HG03342 (cell line): ENCODE results near the gene PIM3.

Source experiments
- ATAC-seq: cut with Tn5 transposase; IDR thresholded peaks from one replicate; pipeline ENCODE4 v1.9.1; 2021; ENCODE audit warnings: mild to moderate bottlenecking, moderate library complexity; ENCODE audit not compliant: unreplicated experiment

The PIM3 gene

DNA sequence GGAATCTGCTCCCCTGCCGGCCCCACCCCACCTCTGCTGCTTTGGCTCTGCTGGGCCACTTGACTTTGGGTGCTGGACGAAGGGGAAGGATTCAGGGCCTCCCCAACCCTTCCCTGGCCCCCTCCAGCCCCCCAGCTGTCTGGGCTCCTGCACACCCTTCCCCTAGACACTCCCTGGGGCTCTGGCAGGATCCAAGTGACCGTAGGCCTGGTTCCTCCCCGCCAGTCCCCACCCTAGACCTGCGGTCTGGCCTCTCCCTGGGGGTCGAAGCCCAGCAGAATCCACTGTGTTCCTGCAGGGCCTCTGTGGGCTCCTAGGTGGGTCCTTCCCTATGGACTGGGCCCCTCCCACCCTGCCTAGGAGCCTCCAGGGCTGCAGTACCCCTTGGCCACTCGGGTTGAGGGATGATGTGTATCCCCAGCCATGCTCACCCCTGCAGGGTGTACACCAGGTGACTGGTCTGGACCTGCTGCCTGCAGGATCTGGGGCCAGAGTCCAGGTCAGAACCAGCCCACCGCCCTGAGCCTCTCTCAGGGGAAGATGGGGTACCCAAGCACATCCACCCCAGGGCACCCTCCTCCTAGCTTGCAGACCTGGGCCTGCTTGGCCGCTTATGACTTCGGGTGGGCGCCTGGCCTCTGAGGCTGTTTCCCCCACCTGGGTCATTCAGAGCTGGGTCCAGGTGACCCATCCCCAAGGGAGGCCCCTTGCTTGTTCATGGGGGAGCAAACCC is 5.6 kb downstream of the PIM3 start:
- ATAC-seq: no peak

DNA sequence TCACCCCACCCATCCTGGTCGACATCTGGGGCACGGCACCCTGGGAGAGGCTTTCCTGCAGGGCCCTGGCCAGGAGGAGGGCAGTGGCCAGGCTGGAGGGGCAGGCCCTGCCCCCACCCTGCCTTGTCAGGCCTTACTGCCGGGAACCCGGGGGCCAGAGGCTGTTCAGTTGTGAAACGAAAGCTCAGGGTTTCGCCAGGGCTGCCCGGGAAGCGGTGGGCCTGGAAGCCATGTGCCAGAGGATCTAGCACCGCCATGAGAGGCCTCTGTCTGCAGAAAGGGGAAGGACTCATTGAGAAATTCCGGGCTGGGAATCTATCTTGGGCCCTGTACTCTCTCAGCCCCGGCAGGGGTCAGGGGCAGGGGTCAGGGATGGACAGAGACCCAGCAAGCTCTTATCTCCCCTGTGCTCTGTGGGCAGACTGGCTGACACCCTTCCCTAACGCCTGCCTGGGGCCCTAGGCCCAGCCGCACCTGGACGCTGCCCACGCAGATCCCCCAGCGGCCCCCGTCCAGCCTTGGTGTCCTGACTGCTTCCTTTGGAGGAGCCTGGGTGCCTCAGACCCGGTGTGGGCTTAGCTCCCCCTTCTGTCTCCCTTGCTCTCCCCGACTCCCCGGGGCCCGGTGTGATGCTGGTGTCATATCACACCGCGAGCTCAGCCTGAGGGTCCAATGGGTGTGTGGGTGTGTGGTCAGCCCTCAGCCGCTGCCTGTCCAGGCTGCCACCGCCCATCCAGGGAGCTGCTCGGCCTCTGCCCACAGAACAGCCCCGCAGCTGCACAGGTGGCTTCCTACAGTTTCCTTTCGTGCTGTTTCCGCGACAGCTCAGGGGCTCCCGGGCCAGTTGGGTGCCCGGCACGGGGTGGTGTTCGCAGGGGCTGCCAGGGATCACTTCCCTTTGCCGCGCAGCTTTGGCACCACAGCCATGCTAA is 6.5 kb downstream of the PIM3 start:
- no peak for ATAC-seq

DNA sequence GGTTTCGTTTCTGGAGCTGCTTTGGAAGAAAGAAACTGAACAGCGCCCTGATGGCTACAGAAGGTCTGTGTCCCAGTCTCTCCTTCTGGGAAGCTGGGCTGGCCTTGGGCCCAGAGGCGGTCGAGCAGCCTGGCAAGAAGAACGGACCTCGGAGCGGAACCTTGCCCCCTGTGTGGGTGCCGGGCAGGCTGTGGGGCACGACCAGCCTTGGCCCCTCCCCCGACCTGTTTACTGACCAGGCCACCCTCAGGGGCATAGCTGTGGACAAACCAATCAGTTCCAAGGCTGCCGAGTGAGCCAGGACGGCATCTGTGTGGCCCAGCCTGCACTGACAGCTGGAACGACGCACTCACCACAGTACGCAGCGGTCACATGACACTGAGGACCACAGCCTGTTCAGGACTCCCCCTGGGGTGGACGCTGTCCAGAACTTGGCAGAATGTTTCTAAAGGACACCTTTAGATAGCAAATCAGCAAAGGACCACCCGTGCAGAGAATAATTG is 7.2 kb downstream of the PIM3 start:
- no peak for ATAC-seq

DNA sequence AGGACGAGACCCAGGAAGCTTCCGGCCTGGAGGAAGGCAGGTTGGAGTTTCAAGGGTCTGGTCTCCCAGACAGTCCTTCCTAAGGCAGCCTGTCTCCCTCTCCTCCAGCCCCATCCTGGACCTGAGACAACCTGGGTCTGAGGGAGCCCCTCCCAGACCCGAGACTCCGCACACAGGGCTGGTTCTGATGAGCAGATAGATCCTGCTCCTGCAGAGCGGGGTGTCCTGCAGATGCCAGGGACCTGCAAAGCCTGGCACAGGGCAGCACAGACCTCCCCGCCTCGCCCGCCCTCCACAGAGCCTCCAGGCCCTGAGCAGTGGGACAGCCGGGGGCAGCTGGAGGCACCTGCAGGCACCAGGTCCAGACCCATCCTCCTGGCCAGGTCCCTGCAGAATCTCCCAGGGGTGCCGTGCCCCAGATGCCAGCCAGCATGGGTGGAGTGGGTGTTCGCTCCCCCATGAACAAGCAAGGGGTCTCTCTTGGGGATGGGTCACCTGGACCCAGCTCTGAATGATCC is 7.8 kb downstream of the PIM3 start:
- no peak for ATAC-seq

DNA sequence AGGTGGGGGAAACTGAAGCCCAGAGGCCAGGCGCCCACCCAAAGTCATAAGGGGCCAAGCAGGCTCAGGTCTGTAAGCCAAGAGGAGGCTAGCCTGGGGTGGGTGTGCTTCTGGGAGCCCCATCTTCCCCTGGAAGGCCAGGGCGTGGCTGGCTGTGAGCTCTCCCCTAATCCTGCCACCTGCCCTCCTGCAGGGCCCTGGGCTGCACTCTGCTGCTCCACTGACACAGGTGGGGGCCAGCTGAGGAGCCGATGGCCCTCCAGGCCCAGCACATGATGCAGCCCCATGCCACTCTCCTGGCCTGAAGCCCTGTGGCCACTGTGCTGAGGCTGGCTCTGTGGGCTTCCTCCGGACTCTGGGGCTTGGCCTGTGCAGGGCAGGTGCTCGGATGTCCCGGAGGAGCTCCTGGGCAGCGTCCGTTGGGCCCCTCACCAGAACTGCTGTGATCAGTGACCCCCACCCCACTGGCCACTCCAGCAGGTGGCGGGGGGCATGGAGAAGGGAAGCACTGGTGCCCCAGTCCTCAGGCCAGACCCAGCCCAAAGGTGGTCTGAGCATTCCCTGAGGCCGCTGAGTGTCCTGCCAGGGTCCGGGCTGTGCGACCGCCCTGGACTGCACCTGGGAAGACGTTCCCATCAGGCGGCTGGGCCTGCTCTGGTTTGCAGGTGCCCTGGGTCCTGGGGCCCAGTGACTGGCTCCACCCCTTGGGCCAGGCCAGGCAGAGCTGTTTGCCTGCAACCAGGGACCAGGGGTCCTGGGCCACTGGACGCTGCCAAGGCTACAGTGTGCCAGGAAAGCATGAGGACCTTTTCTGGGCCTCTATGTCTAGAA is 8.5 kb downstream of the PIM3 start:
- ATAC-seq: no peak

DNA sequence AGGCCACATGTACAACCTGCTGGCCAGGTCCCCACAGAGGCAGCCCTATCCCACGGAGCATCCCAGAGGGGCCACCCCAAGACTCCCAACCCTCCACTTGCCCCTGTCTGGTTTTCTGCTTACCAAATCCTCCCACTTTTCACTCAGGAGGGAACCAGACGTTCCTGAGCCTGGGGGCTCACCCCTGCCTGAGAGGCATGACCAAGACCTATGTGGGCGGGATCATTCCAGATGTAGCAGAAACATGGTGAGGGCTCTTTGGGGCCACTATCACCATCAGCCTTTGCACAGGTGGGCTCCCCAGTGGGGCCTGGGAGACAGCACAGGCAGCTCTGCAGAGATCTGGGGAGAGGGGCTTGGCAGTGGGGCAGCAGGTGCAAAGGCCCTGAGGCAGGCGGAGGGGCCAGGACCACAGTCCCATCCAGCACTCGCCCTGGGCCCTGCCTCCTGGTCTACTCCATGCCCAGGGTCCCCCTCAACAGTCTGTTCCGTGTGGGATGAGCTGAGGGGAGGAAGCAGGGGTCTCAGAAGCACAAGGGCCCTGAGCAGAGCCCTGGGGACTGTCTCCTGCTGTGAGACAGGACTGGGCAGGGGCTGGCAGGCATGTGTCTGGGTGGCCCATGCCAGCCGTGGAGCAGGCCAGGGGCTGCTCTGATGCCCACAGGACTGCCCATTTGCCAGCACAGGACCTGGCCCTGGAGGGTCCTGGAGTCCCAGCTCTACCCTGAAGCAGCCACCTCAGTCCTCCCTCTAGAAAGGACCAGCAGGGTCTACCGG is 9.4 kb downstream of the PIM3 start:
- no peak for ATAC-seq

DNA sequence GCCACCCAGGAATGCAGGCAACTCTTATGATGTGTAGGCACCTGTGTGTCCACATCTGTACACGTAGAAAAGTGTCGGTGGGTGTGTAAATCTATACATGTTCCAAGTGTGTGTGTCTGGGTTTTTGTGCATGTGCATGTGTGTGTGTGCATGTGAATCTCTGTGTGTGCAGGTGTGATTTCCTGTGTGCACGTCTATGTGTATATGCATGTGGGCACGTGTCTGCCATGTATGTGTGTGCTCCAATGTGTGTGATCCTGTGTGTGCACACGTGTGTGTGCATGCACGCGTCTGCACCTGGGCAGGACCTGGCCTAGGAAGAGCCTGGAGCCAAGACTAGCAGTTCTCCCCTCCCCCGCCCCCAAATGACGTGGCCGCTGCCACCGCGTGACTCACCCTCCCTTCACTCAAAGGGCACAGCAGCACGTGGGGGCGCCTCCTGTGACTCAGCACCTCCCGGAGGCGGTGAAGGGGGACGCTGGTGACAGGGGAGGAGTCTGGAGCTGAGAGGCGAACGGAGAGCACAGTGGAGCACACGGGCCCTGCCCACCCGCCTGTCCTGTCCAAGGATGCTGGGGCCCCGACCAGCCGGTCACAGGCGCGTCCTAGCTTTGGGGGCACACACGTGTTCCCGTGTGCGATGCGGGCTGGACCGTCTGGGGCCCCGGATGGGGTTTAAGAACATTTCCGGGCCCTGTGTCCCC is 10.1 kb downstream of the PIM3 start:
- ATAC-seq: peak; percentile 62

DNA sequence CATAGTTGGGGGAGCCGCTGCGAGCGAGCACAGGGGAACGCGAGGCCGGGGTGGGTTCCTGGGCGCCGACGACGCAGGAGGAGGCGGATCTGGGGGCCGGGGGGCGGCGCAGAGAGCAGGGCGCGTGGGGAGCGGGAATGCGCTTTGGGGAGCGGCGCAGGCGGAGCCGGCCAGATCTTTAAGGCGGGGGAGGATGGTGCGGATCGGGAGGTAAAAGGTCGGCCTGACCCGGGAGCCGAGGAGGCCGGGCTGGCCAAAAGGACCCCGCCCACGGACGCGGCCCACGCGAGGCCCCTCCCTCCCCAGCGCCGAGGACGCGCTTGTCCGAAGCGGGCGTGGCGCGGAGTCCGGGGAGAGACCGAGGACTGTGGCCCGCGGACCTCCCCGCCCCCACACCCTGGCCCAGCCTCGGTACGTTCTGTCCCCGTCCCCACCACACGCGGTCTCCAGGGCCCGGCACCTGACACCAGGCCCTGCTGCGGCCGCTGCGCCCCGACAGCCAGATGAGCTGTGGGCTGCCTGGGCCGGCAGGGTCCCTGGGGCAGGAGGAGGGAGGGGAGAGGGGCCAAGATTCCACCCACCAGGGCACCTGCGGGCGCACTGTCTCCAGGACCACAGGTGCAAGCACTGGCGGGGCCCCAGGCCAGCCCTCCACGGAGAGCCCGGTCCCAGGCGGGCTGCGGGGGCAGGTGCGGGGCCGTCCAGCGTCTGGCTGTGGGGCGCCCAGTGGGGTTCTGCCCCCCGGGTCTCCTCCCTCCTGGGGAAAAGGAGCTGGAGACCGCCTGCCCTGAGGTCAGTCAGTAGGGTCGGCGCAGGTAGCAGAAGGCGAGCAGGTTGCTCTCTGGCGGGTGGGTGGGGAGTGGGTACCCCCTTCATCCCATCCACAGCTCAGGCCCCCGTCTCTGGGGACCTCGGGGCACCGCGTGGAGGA is 10.9 kb downstream of the PIM3 start:
- ATAC-seq: peak; percentile 22

DNA sequence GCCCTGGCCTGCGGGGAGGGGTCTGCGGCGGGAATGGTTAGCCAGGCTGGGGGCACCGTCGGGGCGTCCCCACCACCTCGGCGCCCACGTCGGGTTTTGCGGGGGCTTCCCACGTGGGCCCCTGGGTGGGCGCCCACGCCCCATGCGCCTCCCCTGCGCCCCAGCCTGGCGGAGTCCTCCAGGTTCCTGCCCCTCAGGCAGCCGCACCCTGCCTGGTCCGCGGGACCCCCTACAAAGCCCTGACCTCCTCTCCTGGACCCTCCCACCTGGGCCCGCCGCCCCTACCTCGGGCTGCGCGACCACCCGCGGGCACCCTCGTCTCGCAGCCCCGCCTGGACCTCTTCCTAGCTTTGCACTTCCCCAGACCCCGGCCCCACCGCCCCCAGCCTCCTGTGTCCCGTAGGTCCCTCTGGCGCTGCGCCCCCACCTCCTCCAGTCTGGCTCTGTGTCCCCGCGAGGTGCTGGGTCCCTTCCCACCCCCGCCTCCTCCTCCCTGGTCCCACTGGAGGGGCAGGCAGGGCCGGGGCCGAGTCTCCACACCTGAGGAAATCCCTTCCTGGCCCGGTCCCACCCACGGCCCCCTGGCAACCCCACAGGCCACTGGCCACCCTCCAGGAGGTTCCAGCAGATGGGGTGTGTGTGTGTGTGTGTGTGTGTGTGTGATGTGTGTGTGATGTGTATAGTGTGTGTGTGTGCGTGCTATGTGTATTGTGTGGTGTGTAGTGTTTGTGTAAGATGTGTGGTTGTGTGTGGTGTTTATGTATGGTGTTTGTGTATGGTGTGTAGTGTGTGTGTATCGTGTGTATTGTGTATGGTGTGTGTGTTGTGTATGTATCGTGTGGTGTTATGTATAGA is 11.8 kb downstream of the PIM3 start:
- ATAC-seq: no peak

DNA sequence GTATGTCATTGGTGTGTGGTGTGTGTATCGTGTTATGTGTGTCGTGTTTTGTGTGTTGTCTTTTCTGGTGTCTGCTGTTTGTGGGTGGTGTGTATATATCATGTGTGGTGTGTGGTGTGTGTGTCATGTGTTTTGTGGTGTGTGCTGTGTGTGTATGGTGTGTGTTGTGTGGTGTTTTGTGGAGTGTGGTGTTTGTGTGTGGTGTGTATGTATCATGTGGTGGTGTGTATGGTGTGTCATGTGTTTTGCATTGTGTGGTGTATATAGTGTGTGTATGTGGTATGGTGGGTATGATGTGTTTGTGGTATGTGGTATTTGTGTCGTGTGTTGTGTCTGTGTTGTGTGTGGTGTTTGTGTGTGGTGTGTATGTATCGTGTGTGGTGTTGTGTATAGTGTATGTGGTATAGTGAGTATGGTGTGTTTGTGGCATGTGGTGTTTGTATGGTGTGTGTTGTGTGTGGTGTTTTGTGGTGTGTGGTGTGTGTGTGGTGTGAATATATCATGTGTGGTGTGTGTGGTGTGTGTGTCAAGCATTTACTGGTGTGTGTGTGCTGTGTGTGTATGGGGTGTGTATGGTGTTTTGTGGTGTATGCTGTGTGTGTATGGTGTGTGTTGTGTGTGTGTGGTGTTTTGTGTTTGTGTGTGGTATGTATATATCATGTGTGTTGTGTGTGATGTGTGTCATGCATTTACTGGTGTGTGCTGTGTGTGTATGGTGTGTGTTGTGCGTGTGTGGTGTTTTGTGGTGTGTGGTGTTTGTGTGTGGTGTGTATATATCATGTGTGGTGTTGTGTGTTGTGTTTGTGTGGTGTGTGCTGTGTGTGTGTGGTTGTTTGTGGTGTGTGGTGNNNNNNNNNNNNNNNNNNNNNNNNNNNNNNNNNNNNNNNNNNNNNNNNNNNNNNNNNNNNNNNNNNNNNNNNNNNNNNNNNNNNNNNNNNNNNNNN is 12.7 kb downstream of the PIM3 start:
- ATAC-seq: no peak

DNA sequence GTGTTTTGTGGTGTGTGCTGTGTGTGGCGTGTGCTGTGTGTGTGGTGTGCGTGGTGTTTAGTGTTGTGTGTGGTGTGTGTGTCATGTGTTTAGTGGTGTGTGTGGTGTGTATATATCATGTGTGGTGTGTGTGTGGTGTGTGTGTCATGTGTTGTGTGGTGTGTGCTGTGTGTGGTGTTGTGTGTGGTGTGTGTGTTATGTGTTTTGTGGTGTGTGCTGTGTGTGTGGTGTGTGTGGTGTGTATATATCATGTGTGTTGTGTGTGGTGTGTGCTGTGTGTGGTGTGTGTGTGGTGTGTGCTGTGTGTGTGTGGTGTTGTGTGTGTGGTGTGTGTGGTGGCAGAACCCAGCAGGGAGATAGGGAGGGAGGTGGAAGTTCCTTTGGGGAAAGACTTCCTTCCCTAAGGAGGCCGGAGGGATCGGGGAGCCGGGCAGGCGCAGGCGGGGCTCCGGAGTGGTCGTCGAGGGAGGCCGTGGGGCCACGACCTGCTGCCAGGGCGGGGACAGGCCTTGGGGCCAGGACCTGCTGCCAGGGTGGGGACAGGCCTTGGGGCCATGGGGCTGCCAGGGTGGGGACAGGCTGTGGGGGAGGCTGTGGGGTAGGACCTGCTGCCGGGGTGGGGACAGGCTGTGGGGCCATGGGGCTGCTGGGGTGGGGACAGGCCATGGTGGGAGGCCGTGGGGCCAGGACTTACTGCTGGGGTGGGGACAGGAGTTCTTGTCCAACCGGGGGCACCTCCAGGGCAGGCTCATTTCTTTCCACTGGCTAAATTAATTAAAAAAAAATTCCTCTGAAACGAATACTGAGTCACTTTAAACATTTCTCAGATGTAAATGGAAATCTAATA is 15.2 kb downstream of the PIM3 start:
- ATAC-seq: no peak

DNA sequence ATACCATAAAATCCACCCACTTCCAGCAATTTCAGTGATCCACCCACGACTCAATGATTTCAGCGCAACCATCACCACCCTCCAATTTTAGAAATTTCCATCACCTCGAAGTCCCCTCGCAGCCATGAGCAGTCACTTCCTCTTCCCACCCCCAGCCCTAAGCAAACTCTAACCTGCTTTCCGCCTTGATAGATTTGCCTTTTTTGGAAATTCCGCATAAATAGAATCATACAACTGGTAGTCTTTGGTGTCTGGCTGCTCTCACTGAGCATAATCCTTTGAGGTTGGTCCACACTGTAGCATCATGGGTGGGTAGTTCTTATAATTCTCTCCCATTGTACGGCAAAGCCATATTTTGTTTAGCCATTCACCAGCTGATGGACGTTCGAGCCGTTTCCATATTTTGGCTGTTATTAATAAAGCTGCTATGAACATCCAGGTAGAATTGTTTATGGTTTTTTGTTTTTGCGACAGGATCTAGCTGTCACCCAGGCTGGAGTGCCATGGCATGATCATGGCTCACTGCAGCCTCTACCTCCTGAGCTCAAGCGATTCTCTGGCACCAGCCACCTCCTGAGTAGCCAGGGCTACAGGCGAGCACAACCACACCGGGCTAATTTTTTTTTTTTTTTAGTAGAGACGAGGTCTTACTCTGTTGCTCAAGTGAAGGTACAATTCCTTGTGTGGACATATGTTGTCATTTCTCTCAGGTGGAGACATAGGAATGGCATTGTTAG is 16.0 kb downstream of the PIM3 start:
- no peak for ATAC-seq

DNA sequence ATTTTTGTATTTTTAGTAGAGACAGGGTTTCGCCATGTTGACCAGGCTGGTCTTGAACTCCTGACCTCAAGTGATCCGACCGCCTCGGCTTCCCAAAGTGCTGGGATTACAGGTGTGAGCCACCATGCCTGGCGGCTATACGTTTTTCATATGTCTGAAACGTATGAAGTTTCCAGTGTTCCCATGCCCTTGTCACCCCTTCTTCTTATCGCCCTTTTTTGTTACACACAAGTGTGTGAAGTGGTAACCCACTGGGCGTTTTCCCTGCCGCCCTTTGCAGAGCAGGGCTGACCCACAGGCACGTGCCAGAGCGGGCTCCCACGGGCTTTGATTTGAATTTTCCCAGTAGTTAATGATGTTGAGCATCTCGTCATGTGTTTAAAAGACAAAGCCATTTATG is 17.0 kb downstream of the PIM3 start:
- no peak for ATAC-seq

DNA sequence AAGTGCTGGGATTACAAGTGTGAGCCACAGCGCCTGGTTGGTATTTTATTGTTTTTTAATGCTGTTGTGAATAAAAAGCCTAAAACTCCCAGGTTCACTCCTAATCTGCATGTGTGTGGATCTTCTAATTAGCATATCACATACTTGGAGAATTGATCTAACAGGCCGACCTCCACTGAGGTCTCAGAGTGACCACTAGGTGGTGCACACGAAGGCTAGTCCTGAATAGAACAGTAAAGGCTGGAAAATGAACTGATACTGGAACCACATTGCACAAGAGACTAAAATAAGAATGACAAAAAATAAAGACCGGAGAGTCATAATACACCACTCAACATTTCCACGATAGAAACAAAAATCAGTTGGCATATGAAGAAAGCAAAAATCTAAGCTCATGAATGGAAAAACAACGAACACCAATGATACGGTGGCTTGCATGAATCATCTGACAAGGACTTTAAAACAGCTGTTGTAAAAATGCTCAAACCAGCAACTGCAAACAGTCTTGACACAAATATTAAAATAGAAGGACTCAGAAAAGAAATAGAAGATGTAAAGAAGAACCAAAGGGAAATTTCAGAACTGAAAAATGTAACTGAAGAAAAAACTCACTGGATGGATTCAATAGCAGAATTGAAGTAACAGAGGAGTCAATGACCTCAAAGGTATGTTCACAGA is 19.2 kb downstream of the PIM3 start:
- ATAC-seq: no peak
